ENCODE results near the gene FOXL3. TPM values are rescaled to one million over a fixed set of nuclear protein-coding genes. Genes with fewer than 3 reads are reported as not detected.
"Not testable (repeated sequence)": the region's sequence is repeated elsewhere in the genome, so short reads cannot be mapped to it uniquely, and the experiment has no call there.

Gene FOXL3
- not detected in 2 replicates for total RNA-seq (2014; rRNA removed; shearing (Covaris generic); ENCODE audit: low replicate concordance)

- no peak within 1 kb of the TSS for H3K27ac ChIP-seq (ENCODE audit: low read length)
- no peaks in the 10 kb centered on the region for H4K20me1 ChIP-seq (ENCODE audit: insufficient read depth, low read depth, low read length)
- H2AFZ ChIP-seq (ENCODE audit: low read length) = no peak within 1 kb of the TSS
- H3K9ac ChIP-seq (ENCODE audit: low read length) = no peak within 1 kb of the TSS
- H3K4me3 ChIP-seq (ENCODE audit: low read length) = no peak within 1 kb of the TSS
- H3K36me3 ChIP-seq (ENCODE audit: insufficient read depth, low read length) = no peaks in the 10 kb centered on the region
- no peaks in the 10 kb centered on the region for H3K27me3 ChIP-seq (ENCODE audit: low read length)
- no peaks in the 10 kb centered on the region for H3K4me1 ChIP-seq (ENCODE audit: low read length)
- H3K4me2 ChIP-seq (ENCODE audit: low read depth, low read length, poor library complexity, severe bottlenecking) = no peak within 1 kb of the TSS
- H3K9me3 ChIP-seq (ENCODE audit: low read length) = no peaks in the 10 kb centered on the region
- H3K9me2 ChIP-seq (replicated peaks; ENCODE audit: insufficient read depth, low read length) = no peaks in the 10 kb centered on the region
- H3K79me2 ChIP-seq (ENCODE audit: low read length) = no peaks in the 10 kb centered on the region
- no peak for DNase-seq
Measured at GRCh38 chr7:289756-290553, at the start of gene FOXL3. FOXL3 (plus strand) TSS chr7:290170; CDS start chr7:290170, 0 bp downstream.

GRCh38 chr7:240887-241421 is 49.0 kb upstream of the FOXL3 start:
- DNase-seq = no peak
- Histone ChIP-seq H3K4me3 (ENCODE audit: low read length) (no peak overlapping the region), H3K36me3 (ENCODE audit: insufficient read depth, low read length) (no peaks in the 10 kb centered on the region), H3K27me3 (ENCODE audit: low read length) (no peaks in the 10 kb centered on the region), H3K4me2 (ENCODE audit: low read depth, low read length, poor library complexity, severe bottlenecking) (no peak overlapping the region), H3K27ac (ENCODE audit: low read length) (no peak overlapping the region), H3K79me2 (ENCODE audit: low read length) (no peaks in the 10 kb centered on the region), H3K9ac (ENCODE audit: low read length) (no peak overlapping the region), H3K9me2 (replicated peaks; ENCODE audit: insufficient read depth, low read length) (no peaks in the 10 kb centered on the region), H3K9me3 (ENCODE audit: low read length) (no peaks in the 10 kb centered on the region; the same call in 1 of the 2 replicates), H2AFZ (ENCODE audit: low read length) (no peak overlapping the region), H3K4me1 (ENCODE audit: low read length) (no peaks in the 10 kb centered on the region), H4K20me1 (ENCODE audit: insufficient read depth, low read depth, low read length) (no peaks in the 10 kb centered on the region)

GRCh38 chr7:241513-241912 is 48.5 kb upstream of the FOXL3 start:
- Histone ChIP-seq H3K4me3 (ENCODE audit: low read length) (no peak overlapping the region), H3K4me2 (ENCODE audit: low read depth, low read length, poor library complexity, severe bottlenecking) (no peak overlapping the region), H3K27ac (ENCODE audit: low read length) (no peak overlapping the region), H3K9me3 (ENCODE audit: low read length) (no peaks in the 10 kb centered on the region; the same call in 1 of the 2 replicates), H3K27me3 (ENCODE audit: low read length) (no peaks in the 10 kb centered on the region), H3K4me1 (ENCODE audit: low read length) (no peaks in the 10 kb centered on the region), H3K79me2 (ENCODE audit: low read length) (no peaks in the 10 kb centered on the region), H3K9ac (ENCODE audit: low read length) (no peak overlapping the region), H3K9me2 (replicated peaks; ENCODE audit: insufficient read depth, low read length) (no peaks in the 10 kb centered on the region), H4K20me1 (ENCODE audit: insufficient read depth, low read depth, low read length) (no peaks in the 10 kb centered on the region), H3K36me3 (ENCODE audit: insufficient read depth, low read length) (no peaks in the 10 kb centered on the region), H2AFZ (ENCODE audit: low read length) (no peak overlapping the region)
- no peak for DNase-seq

- H3K9me2 ChIP-seq (replicated peaks; ENCODE audit: insufficient read depth, low read length); H3K4me2 ChIP-seq (ENCODE audit: low read depth, low read length, poor library complexity, severe bottlenecking); H3K36me3 ChIP-seq (ENCODE audit: insufficient read depth, low read length); H3K4me3 ChIP-seq (ENCODE audit: low read length); H3K79me2 ChIP-seq (ENCODE audit: low read length); H3K4me1 ChIP-seq (ENCODE audit: low read length); H4K20me1 ChIP-seq (ENCODE audit: insufficient read depth, low read depth, low read length); H3K27ac ChIP-seq (ENCODE audit: low read length); DNase-seq; H2AFZ ChIP-seq (ENCODE audit: low read length); H3K9ac ChIP-seq (ENCODE audit: low read length); H3K9me3 ChIP-seq (ENCODE audit: low read length); H3K27me3 ChIP-seq (ENCODE audit: low read length): not testable (repeated sequence)
Measured at GRCh38 chr7:242826-243579, 47.0 kb upstream of the FOXL3 start.

GRCh38 chr7:243580-243978 is 46.4 kb upstream of the FOXL3 start:
- not testable (repeated sequence) for H3K36me3 ChIP-seq (ENCODE audit: insufficient read depth, low read length); H2AFZ ChIP-seq (ENCODE audit: low read length); H3K4me1 ChIP-seq (ENCODE audit: low read length); H3K9me3 ChIP-seq (ENCODE audit: low read length); H3K79me2 ChIP-seq (ENCODE audit: low read length); H3K4me3 ChIP-seq (ENCODE audit: low read length); H3K27me3 ChIP-seq (ENCODE audit: low read length); H3K9ac ChIP-seq (ENCODE audit: low read length); H3K4me2 ChIP-seq (ENCODE audit: low read depth, low read length, poor library complexity, severe bottlenecking); H3K9me2 ChIP-seq (replicated peaks; ENCODE audit: insufficient read depth, low read length); H4K20me1 ChIP-seq (ENCODE audit: insufficient read depth, low read depth, low read length); DNase-seq; H3K27ac ChIP-seq (ENCODE audit: low read length)

- Histone ChIP-seq H3K9me3 (ENCODE audit: low read length) (no peaks in the 10 kb centered on the region; the same call in 1 of the 2 replicates), H3K4me3 (ENCODE audit: low read length) (no peak overlapping the region), H3K4me2 (ENCODE audit: low read depth, low read length, poor library complexity, severe bottlenecking) (no peak overlapping the region), H3K36me3 (ENCODE audit: insufficient read depth, low read length) (no peaks in the 10 kb centered on the region), H3K9me2 (replicated peaks; ENCODE audit: insufficient read depth, low read length) (no peaks in the 10 kb centered on the region), H3K27ac (ENCODE audit: low read length) (no peak overlapping the region), H4K20me1 (ENCODE audit: insufficient read depth, low read depth, low read length) (no peaks in the 10 kb centered on the region), H3K27me3 (ENCODE audit: low read length) (no peaks in the 10 kb centered on the region), H3K9ac (ENCODE audit: low read length) (no peak overlapping the region), H3K79me2 (ENCODE audit: low read length) (no peaks in the 10 kb centered on the region), H3K4me1 (ENCODE audit: low read length) (no peaks in the 10 kb centered on the region), H2AFZ (ENCODE audit: low read length) (no peak overlapping the region)
- no peak for DNase-seq
Measured at GRCh38 chr7:244974-245373, 45.0 kb upstream of the FOXL3 start.

GRCh38 chr7:245574-246295 is 44.2 kb upstream of the FOXL3 start:
- Histone ChIP-seq H3K79me2 (ENCODE audit: low read length) (no peaks in the 10 kb centered on the region), H3K9me2 (replicated peaks; ENCODE audit: insufficient read depth, low read length) (no peaks in the 10 kb centered on the region), H2AFZ (ENCODE audit: low read length) (no peak overlapping the region), H3K36me3 (ENCODE audit: insufficient read depth, low read length) (no peaks in the 10 kb centered on the region), H3K9me3 (ENCODE audit: low read length) (no peaks in the 10 kb centered on the region; the same call in 1 of the 2 replicates), H3K9ac (ENCODE audit: low read length) (no peak overlapping the region), H3K4me1 (ENCODE audit: low read length) (no peaks in the 10 kb centered on the region), H3K27ac (ENCODE audit: low read length) (no peak overlapping the region), H3K27me3 (ENCODE audit: low read length) (no peaks in the 10 kb centered on the region), H4K20me1 (ENCODE audit: insufficient read depth, low read depth, low read length) (no peaks in the 10 kb centered on the region), H3K4me3 (ENCODE audit: low read length) (no peak overlapping the region), H3K4me2 (ENCODE audit: low read depth, low read length, poor library complexity, severe bottlenecking) (no peak overlapping the region)
- no peak for DNase-seq

GRCh38 chr7:246451-246850 is 43.5 kb upstream of the FOXL3 start:
- Histone ChIP-seq H2AFZ (ENCODE audit: low read length) (no peak overlapping the region), H4K20me1 (ENCODE audit: insufficient read depth, low read depth, low read length) (no peaks in the 10 kb centered on the region), H3K27ac (ENCODE audit: low read length) (no peak overlapping the region), H3K27me3 (ENCODE audit: low read length) (no peaks in the 10 kb centered on the region), H3K36me3 (ENCODE audit: insufficient read depth, low read length) (no peaks in the 10 kb centered on the region), H3K9me3 (ENCODE audit: low read length) (no peaks in the 10 kb centered on the region), H3K4me2 (ENCODE audit: low read depth, low read length, poor library complexity, severe bottlenecking) (no peak overlapping the region), H3K9me2 (replicated peaks; ENCODE audit: insufficient read depth, low read length) (no peaks in the 10 kb centered on the region), H3K9ac (ENCODE audit: low read length) (no peak overlapping the region), H3K4me3 (ENCODE audit: low read length) (no peak overlapping the region), H3K79me2 (ENCODE audit: low read length) (no peaks in the 10 kb centered on the region), H3K4me1 (ENCODE audit: low read length) (no peaks in the 10 kb centered on the region)
- no peak for DNase-seq

All from Karpas-422 (cell line).